Measurements from ENCODE around the gene KLHL18.
"Not testable (repeated sequence)": the region's sequence is repeated elsewhere in the genome, so short reads cannot be mapped to it uniquely, and the experiment has no call there.

The KLHL18 gene

GRCh38 chr3:47274652-47275051 lies 8.1 kb upstream of the KLHL18 start:
- no peak for DNase-seq (ENCODE audit: low read depth)

- DNase-seq (ENCODE audit: low read depth) = no peak
Observed at GRCh38 chr3:47276558-47276957, 6.2 kb upstream of the KLHL18 start.

DNA sequence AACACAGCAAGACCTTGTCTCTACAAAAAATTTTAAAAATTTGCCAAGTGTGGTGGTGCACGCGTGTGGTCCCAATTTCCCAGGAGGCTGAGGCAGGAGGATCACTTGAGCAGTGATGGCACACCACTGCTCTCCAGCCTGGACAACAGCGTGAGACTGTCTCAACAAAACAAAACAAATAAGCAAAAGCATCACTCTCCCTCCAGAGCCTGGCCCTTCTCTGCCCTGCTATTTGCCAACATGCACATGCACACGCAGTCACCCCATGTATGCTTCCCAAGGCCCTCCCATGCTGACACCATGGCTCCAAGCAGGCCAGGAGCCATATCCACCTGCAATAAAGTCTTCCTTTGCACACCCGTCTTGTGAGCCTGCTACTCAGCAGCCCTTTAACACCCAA lies 2.2 kb upstream of the KLHL18 start:
- no peak for DNase-seq (ENCODE audit: low read depth)

DNA sequence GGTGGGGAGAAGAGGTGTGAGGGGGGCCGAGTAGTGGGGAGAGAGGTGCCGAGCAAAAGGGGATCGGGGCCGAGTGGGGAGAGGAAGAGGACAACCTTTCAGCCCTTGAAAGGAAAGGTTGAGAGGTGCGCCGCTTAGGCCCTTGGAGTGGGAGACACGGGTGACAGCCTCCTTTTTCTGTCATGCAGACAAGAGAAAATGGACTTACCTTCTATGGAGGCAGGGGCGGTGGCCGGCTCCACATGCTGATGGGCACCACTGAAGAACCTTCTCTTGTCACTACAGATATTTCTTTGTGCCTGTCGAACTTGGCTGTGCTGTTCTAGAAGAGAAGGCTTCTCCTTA lies 421 bp downstream of the KLHL18 start:
- peak; percentile 8 for DNase-seq (ENCODE audit: low read depth)

GRCh38 chr3:47283591-47284364 lies 1.0 kb downstream of the KLHL18 start:
- no peak for DNase-seq (ENCODE audit: low read depth)

- no peak for DNase-seq (ENCODE audit: low read depth)
Observed at GRCh38 chr3:47288966-47289910, 6.5 kb downstream of the KLHL18 start.

- DNase-seq (ENCODE audit: low read depth) = no peak
Observed at GRCh38 chr3:47291158-47291753, 8.5 kb downstream of the KLHL18 start.

DNA sequence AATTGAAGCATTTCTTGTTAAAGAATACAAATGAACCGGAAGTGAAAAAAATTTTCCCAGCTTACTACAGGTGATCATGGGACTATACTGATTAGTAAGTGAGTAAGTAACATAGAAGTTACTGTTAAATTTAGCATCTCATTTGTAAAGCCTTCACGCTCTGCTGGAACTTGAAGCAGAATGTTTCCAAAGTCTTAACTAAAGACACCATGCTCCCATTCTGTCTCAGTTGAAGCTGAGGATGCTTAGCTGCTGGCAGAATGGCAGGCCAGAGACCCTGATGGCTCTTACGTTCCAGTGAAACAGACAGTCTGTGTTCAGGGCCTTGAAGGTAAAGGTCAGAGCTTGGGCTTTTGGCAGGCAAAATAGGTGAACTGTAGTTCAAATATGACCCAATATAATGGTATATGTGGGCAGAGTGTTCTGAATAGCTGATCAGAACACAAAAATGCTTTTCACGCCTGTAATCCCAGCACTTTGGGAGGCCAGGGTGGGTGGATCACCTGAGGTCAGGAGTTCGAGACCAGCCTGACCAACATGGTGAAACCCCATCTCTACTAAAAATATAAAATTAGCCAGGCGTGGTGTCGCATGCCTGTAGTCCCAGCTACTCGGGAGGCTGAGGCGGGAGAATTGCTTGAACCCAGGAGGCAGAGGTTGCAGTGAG lies 9.1 kb downstream of the KLHL18 start:
- DNase-seq (ENCODE audit: low read depth) = not testable (repeated sequence)

DNA sequence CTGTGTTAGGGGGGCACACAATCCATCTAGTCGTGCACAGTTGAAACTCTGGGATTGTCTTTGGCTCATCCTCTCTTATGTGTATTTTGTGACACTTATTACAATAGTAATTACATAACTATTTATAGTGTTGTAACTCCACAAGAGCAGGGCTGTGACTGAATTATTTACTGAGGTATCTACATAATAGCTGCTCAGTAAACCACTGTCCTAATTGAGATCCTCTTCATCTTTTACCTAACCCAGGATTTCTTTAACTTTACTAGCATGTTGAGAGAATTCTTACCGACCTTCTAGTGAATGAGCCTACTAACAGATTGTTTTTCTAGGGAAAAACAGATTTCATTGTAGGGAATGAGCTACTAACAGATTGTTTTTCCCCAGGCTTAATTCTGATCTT lies 11.1 kb downstream of the KLHL18 start:
- DNase-seq (ENCODE audit: low read depth) = no peak

GRCh38 chr3:47294392-47294791 lies 11.6 kb downstream of the KLHL18 start:
- no peak for DNase-seq (ENCODE audit: low read depth)

DNA sequence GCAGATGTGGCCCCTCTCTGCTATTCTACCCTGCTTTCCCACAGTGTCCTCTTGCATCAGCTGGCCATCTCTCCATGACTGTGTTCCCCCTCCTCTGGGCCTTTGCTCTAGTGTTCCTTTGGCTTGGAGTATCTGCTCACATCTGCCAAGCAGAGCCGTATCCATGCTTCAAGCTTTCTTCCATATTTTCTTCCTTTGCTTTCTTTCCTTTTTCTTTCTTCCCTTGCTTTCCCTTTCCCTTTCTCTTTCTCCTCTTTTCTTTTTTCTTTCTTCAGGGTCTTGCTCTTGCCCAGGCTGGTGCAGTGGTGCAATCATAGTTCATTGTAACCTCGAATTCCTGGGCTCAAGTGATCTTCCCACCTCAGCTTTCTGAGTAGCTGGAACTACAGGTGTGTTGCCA lies 12.6 kb downstream of the KLHL18 start:
- DNase-seq (ENCODE audit: low read depth) = no peak

DNA sequence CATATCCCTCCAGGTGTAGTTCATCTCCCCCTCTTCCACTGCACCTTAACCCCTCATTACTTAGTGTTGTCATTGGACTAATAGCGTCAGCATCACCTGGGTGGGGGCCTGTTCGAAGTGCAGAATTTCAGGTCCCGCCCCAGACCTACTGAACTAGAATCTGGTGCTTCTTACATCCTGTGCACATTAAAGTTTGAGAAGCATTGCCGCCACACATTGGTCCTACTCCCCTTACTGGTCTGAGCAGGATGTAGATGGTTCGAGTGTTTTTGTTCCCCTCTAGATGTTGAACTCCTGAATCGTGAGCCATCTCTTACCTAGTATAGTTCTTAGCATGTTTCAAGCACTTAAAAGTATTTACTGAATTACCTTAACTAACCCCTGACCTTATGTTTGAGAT lies 13.2 kb downstream of the KLHL18 start:
- DNase-seq (ENCODE audit: low read depth) = no peak

- no peak for DNase-seq (ENCODE audit: low read depth)
Observed at GRCh38 chr3:47296562-47297302, 14.0 kb downstream of the KLHL18 start.

DNA sequence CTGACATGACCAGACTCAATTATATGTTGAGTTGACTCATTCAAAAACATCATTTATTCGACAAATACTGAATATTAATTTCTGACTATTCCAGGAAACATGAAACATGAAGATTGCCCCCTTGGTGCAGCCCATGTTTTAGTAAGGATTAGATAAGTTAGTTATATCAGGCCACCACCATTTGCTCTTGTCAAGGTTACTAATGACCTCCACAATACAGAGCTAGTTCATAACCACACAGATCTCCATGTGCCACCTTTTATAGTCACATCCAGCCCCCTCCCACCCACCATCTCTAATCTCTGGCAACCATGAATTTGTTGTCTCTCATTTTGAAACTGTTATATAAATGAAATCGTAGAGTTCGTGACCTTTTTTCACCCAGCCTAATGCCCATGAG lies 15.7 kb downstream of the KLHL18 start:
- DNase-seq (ENCODE audit: low read depth) = no peak

- DNase-seq (ENCODE audit: low read depth) = no peak
Observed at GRCh38 chr3:47299381-47300318, 16.9 kb downstream of the KLHL18 start.

DNA sequence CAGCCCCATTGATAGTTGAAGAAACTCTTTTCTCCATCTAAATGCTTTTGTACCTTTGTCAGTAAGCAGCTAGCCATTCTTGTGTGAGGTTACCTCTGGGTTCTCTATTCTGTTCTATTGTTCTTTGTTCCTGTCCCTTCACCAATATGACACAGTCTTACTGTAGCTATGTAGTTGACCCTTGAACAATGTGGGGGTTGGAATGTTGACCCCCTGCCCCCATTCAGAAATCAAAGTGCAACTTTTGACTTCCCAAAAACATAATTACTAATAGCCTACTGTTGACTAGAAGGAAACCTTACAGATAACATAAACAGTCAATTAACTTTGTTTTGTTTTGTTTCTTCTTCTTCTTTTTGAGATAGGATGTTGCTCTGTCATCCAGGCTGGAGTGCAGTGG lies 18.7 kb downstream of the KLHL18 start:
- DNase-seq (ENCODE audit: low read depth) = no peak

- no peak for DNase-seq (ENCODE audit: low read depth)
Observed at GRCh38 chr3:47306022-47306421, 23.3 kb downstream of the KLHL18 start.

- not testable (repeated sequence) for DNase-seq (ENCODE audit: low read depth)
Observed at GRCh38 chr3:47309231-47309630, 26.5 kb downstream of the KLHL18 start.

- no peak for DNase-seq (ENCODE audit: low read depth)
Observed at GRCh38 chr3:47310391-47310790, 27.6 kb downstream of the KLHL18 start.

DNA sequence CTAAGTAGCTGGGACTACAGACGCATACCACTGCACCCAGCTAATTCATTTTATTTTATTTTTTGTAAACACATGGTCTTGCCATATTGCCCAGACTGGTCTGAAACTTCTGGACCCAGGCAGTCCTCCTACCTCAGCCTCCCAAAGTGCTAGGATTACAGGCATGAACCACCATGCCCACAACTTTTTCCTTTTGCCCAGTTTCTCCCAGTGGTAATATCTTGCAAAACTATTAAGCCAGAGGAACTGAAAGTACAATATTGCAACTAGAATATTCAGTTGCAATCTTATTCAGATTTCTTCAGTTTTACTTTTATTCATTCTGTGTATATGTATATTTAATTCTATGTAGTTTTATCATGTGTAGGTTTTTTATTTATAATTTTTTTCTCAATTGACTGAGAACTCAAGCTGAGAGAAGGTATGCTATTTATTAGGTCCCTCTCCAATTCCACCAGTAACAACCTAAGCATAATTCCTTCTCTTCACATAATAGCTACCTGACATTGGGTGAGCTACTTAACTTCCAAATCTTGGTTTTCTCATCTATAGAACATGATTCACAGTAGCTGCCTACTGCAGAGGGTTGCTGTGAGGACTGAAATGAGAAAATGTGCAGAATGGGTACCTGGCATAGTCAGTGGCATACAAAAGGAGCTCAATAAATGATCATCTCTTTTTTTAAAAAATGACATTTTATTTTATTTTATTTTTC lies 30.8 kb downstream of the KLHL18 start:
- DNase-seq (ENCODE audit: low read depth) = no peak
